ENCODE results near the gene HIGD1B. TPM values are rescaled to one million over a fixed set of nuclear protein-coding genes. Genes with fewer than 3 reads are reported as not detected.

The HIGD1B gene
- total and polyA plus RNA-seq, 2 donors (not counting 3 experiments of a cell fraction or from before 2014, with no cell fraction given) = not detected

DNA sequence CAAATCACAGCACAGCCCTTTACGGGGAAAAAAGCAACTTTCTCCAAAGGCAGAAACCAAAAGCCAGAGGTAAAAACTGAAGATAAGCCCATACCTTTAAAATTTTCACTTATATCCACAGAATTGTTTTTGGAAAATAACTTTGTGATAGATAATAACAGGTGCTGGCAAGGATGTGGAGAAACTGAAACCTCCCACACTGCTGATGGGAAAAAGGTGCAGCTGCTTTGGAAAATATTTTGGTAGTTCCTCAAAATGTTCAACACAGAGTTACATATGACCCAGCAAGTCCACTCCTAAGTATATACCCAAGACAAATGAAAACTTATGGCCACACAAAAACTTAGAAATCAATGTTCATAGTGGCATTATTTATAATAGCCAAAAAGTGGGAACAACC, 39.3 kb downstream of the HIGD1B start:
- ChIA-PET CTCF (no interaction called here), POLR2A (no interaction called here)
- H3K9me1 ChIP-seq (replicated peaks; ENCODE audit: control insufficient read depth, extremely low read depth, insufficient read depth, low read length) = peaks cover 3% of the 10 kb centered on the region
- DNase-seq (ENCODE audit: low read depth, low spot score) (no peak), FAIRE-seq (no peak)
- H3K4me2 ChIP-seq (ENCODE audit: insufficient read depth, low read length) = no peak overlapping the region
- H3K27ac ChIP-seq (ENCODE audit: insufficient read depth, low read depth, low read length) = no peak overlapping the region
- H3K9ac ChIP-seq (replicated peaks; ENCODE audit: extremely low read depth, insufficient read depth, low read length) = no peak overlapping the region
- H3K36me3 ChIP-seq (ENCODE audit: control insufficient read depth in 2 of 2, extremely low read depth in 1 of 2, insufficient read depth in 2 of 2, low read length in 2 of 2) = peaks cover 24 to 40% of the 10 kb centered on the region in 2 experiments
- H3K79me2 ChIP-seq (ENCODE audit: control insufficient read depth, insufficient read depth, low read length) = peaks cover 50% of the 10 kb centered on the region
- no peak for TF ChIP-seq POLR2AphosphoS5 (IDR thresholded peaks at IDR 0.05; ENCODE audit: insufficient read depth, low read depth, low read length)
- TF ChIP-seq FOS (IDR thresholded peaks at IDR 0.05; ENCODE audit: borderline replicate concordance, insufficient read depth, low read length) = no peak
- TF ChIP-seq JUN (IDR thresholded peaks at IDR 0.05; ENCODE audit: borderline replicate concordance, insufficient read depth, insufficient read length, low read depth) = no peak
- TF ChIP-seq POLR2A (IDR thresholded peaks at IDR 0.05; ENCODE audit: low read depth, low read length) = no peak
- TF ChIP-seq MYC (IDR thresholded peaks at IDR 0.05; ENCODE audit: low read depth, low read length) = no peak
- TF ChIP-seq, protein P1, sequence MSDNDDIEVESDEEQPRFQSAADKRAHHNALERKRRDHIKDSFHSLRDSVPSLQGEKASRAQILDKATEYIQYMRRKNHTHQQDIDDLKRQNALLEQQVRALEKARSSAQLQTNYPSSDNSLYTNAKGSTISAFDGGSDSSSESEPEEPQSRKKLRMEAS (IDR thresholded peaks at IDR 0.05; ENCODE audit: insufficient read depth, insufficient read length) = no peak
- no peak for TF ChIP-seq EZH2 (IDR thresholded peaks at IDR 0.05; ENCODE audit: borderline replicate concordance, low read depth, low read length, severe bottlenecking)
- TF ChIP-seq, protein P2, sequence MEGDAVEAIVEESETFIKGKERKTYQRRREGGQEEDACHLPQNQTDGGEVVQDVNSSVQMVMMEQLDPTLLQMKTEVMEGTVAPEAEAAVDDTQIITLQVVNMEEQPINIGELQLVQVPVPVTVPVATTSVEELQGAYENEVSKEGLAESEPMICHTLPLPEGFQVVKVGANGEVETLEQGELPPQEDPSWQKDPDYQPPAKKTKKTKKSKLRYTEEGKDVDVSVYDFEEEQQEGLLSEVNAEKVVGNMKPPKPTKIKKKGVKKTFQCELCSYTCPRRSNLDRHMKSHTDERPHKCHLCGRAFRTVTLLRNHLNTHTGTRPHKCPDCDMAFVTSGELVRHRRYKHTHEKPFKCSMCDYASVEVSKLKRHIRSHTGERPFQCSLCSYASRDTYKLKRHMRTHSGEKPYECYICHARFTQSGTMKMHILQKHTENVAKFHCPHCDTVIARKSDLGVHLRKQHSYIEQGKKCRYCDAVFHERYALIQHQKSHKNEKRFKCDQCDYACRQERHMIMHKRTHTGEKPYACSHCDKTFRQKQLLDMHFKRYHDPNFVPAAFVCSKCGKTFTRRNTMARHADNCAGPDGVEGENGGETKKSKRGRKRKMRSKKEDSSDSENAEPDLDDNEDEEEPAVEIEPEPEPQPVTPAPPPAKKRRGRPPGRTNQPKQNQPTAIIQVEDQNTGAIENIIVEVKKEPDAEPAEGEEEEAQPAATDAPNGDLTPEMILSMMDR (IDR thresholded peaks at IDR 0.05; ENCODE audit: extremely low read depth in 1 of 2, insufficient read depth in 1 of 2, low read depth in 1 of 2, low read length in 2 of 2) = no peak
- TF ChIP-seq GATA2 (IDR thresholded peaks at IDR 0.05; ENCODE audit: insufficient read depth, insufficient read length, low read depth, low read length) = no peak
- H3K9me3 ChIP-seq (replicated peaks; ENCODE audit: control insufficient read depth, insufficient read depth, low read length) = no peaks in the 10 kb centered on the region
- no peaks in the 10 kb centered on the region for H3K4me1 ChIP-seq (ENCODE audit: control insufficient read depth, extremely low read depth, insufficient read depth, low read length)
- H4K20me1 ChIP-seq (replicated peaks; ENCODE audit: control insufficient read depth, extremely low read depth, insufficient read depth, low read length) = no peaks in the 10 kb centered on the region
- H2AFZ ChIP-seq (ENCODE audit: low read depth, low read length) = no peak overlapping the region
- dilution Hi-C loops (cut with MboI; ENCODE audit: extremely low pct_ligation_motif_present, low sequenced_read_pairs) (no loop called here), intact Hi-C loops (cut with micrococcal nuclease) (no loop called here)
- BruUV-seq (replicated peaks) = no TSS peak
- no peak overlapping the region for H3K4me3 ChIP-seq (replicated peaks in 1 of 3; ENCODE audit: insufficient read depth in 1 of 3, low read depth in 1 of 3, low read length in 3 of 3)
- H3K27me3 ChIP-seq (ENCODE audit: control insufficient read depth in 2 of 2, insufficient read depth in 2 of 2, low read length in 2 of 2) = no peaks in the 10 kb centered on the region
